ENCODE measurements around the gene JAK1.

The JAK1 gene

GRCh38 chr1:64894438-64895196, 71.7 kb downstream of the JAK1 start:
- H4K20me1 ChIP-seq (ENCODE audit: insufficient read depth, low read length, poor library complexity, severe bottlenecking) = peaks cover 76% of the 10 kb centered on the region
- no peak overlapping the region for H3K4me2 ChIP-seq (ENCODE audit: low read depth, low read length, poor library complexity, severe bottlenecking)
- no peaks in the 10 kb centered on the region for H3K9me2 ChIP-seq (replicated peaks; ENCODE audit: low read depth, low read length)
- H3F3A ChIP-seq (ENCODE audit: low read depth) = no peaks in the 10 kb centered on the region
- TF ChIP-seq CTCF (conservative IDR thresholded peaks at IDR 0.05; ENCODE audit: low read length) (no peak), EZH2phosphoT487 (IDR thresholded peaks at IDR 0.05; ENCODE audit: borderline replicate concordance) (no peak)
- H3K9ac ChIP-seq (ENCODE audit: low read depth, low read length, poor library complexity, severe bottlenecking) = no peak overlapping the region
- no peak overlapping the region for H2AFZ ChIP-seq (ENCODE audit: low read length)
- H3K79me2 ChIP-seq (ENCODE audit: insufficient read depth, low read length) = peaks cover 96% of the 10 kb centered on the region
- no peaks in the 10 kb centered on the region for H3K36me3 ChIP-seq (ENCODE audit: insufficient read depth, low read length)
- H3K9me3 ChIP-seq (ENCODE audit: insufficient read depth, low read depth, low read length) = no peaks in the 10 kb centered on the region
- no peaks in the 10 kb centered on the region for H3K27me3 ChIP-seq (ENCODE audit: insufficient read depth, low read length, poor library complexity, severe bottlenecking)
- peaks cover 51% of the 10 kb centered on the region for H3K4me1 ChIP-seq (ENCODE audit: insufficient read depth, low read length, poor library complexity, severe bottlenecking)
- H3K4me3 ChIP-seq (ENCODE audit: low read length, poor library complexity, severe bottlenecking) = no peak overlapping the region

GRCh38 chr1:64893921-64894320, 72.4 kb downstream of the JAK1 start:
- Histone ChIP-seq H3K4me2 (ENCODE audit: low read depth, low read length, poor library complexity, severe bottlenecking) (no peak overlapping the region), H3F3A (ENCODE audit: low read depth) (no peaks in the 10 kb centered on the region), H3K4me1 (ENCODE audit: insufficient read depth, low read length, poor library complexity, severe bottlenecking) (peaks cover 58% of the 10 kb centered on the region), H3K27me3 (ENCODE audit: insufficient read depth, low read length, poor library complexity, severe bottlenecking) (no peaks in the 10 kb centered on the region), H4K20me1 (ENCODE audit: insufficient read depth, low read length, poor library complexity, severe bottlenecking) (peaks cover 76% of the 10 kb centered on the region), H3K79me2 (ENCODE audit: insufficient read depth, low read length) (peaks cover 96% of the 10 kb centered on the region), H2AFZ (ENCODE audit: low read length) (no peak overlapping the region), H3K9me2 (replicated peaks; ENCODE audit: low read depth, low read length) (no peaks in the 10 kb centered on the region), H3K9me3 (ENCODE audit: insufficient read depth, low read depth, low read length) (no peaks in the 10 kb centered on the region), H3K36me3 (ENCODE audit: insufficient read depth, low read length) (no peaks in the 10 kb centered on the region), H3K9ac (ENCODE audit: low read depth, low read length, poor library complexity, severe bottlenecking) (no peak overlapping the region), H3K4me3 (ENCODE audit: low read length, poor library complexity, severe bottlenecking) (no peak overlapping the region)
- TF ChIP-seq EZH2phosphoT487 (IDR thresholded peaks at IDR 0.05; ENCODE audit: borderline replicate concordance) (no peak), CTCF (conservative IDR thresholded peaks at IDR 0.05; ENCODE audit: low read length) (no peak)

- peaks cover 74% of the 10 kb centered on the region for H4K20me1 ChIP-seq (ENCODE audit: insufficient read depth, low read length, poor library complexity, severe bottlenecking)
- peaks cover 52% of the 10 kb centered on the region for H3K4me1 ChIP-seq (ENCODE audit: insufficient read depth, low read length, poor library complexity, severe bottlenecking)
- peaks cover 98% of the 10 kb centered on the region for H3K79me2 ChIP-seq (ENCODE audit: insufficient read depth, low read length)
- H3K4me3 ChIP-seq (ENCODE audit: low read length, poor library complexity, severe bottlenecking) = no peak overlapping the region
- no peak overlapping the region for H2AFZ ChIP-seq (ENCODE audit: low read length)
- H3K36me3 ChIP-seq (ENCODE audit: insufficient read depth, low read length) = no peaks in the 10 kb centered on the region
- no peak overlapping the region for H3K9ac ChIP-seq (ENCODE audit: low read depth, low read length, poor library complexity, severe bottlenecking)
- no peaks in the 10 kb centered on the region for H3F3A ChIP-seq (ENCODE audit: low read depth)
- H3K9me3 ChIP-seq (ENCODE audit: insufficient read depth, low read depth, low read length) = no peaks in the 10 kb centered on the region
- H3K27me3 ChIP-seq (ENCODE audit: insufficient read depth, low read length, poor library complexity, severe bottlenecking) = no peaks in the 10 kb centered on the region
- no peaks in the 10 kb centered on the region for H3K9me2 ChIP-seq (replicated peaks; ENCODE audit: low read depth, low read length)
- no peak for TF ChIP-seq CTCF (conservative IDR thresholded peaks at IDR 0.05; ENCODE audit: low read length)
- no peak for TF ChIP-seq EZH2phosphoT487 (IDR thresholded peaks at IDR 0.05; ENCODE audit: borderline replicate concordance)
- H3K4me2 ChIP-seq (ENCODE audit: low read depth, low read length, poor library complexity, severe bottlenecking) = no peak overlapping the region
Measured at GRCh38 chr1:64892576-64893573, 73.5 kb downstream of the JAK1 start.

Measured in Loucy (cell line).